Right forelimb (tissue), 1 donor: Measurements from ENCODE around the gene CECR2.
"Not testable (repeated sequence)": the region's sequence is repeated elsewhere in the genome, so short reads cannot be mapped to it uniquely, and the experiment has no call there.

Experiments used
- DNase-seq: peaks from one replicate; pipeline ENCODE4 v3.0.0-alpha.2; 2018

The CECR2 gene

DNA sequence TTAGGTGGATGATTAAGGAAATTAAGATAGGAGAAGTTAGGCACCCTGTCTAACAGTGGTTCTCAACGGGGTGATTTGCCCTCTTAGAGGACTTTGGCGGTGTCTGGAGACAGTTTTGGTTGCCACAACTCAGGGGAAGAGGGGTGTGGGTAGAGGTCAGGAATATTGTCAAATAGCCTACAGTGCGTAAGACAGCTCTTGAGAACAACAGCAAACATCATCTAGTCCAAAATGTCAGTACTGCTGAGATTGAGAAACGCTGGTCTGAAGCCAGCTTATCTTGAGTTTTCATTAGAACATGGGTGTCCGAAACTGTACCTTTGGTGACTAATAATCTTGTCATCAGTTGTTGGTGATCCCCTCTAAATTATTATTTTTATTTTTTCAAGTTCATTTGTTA, 38.4 kb downstream of the CECR2 start:
- no peak for DNase-seq

- no peak for DNase-seq
These were observed 41.3 kb downstream of the CECR2 start for GRCh38 chr22:17410576-17410975.

DNA sequence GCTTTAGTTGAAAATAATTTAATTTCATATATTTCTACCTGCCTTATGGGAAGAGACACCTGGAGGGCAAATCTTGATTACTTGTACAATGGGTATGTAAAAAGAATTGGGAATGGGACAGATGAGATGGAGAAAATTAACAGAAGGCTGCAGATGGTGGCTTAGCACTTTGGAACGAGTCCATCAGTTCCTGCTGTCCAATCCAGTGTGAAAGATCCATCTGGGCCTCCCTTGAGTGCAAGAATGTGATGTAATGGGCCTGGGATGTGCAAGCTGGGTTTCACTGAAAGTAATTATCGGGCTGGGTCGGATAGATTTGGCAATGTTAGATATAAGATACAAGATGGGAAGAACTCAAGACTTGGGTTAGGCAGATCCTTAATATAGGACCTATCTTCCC, 42.0 kb downstream of the CECR2 start:
- DNase-seq: no peak

- DNase-seq: no peak
These were observed 43.0 kb downstream of the CECR2 start for GRCh38 chr22:17412232-17412631.

GRCh38 chr22:17418890-17419324, 49.6 kb downstream of the CECR2 start:
- DNase-seq: no peak

- no peak for DNase-seq
These were observed 50.1 kb downstream of the CECR2 start for GRCh38 chr22:17419348-17419747.

- DNase-seq: no peak
These were observed 53.6 kb downstream of the CECR2 start for GRCh38 chr22:17422736-17423343.

- DNase-seq: no peak
These were observed 54.4 kb downstream of the CECR2 start for GRCh38 chr22:17423616-17424015.

GRCh38 chr22:17427528-17427927, 58.3 kb downstream of the CECR2 start:
- DNase-seq: not testable (repeated sequence)

GRCh38 chr22:17429516-17429915, 60.3 kb downstream of the CECR2 start:
- DNase-seq: no peak

DNA sequence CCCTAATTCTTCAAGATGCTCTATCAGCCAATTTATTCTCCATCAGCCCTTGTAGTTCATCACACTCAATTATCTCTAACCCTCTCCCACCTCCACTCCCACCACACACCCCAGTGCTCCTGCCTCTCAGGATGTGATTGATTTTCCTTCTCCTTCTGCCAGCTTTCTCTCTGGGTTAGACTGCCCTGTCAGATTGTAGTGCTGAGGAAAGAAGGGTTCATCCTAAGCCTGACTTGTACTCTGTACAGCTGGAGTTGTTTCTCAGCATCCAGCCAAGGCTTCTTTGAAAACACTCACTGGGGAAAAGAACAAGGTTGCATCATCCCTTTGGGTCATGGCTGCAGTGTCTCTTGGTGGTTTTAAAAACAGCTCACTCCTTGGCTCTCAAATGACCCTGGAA, 61.2 kb downstream of the CECR2 start:
- DNase-seq: no peak

DNA sequence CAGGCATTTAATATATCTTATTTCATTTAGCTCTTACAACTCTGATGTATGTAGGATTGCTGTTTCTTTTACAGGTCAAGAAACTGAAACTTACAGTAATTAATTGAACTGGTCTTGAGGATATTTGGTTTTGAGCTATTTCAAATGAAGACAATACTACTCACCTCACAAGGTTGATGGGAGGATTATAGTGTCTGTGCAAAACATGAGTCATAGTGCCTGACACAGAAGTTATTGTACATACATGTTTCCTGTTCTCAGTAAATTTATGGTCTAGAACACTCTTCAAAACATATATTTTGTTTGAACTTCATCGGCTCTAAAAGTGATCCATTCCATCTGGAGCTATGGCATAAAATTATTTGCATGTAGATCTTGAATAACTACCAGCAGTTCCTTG, 61.9 kb downstream of the CECR2 start:
- DNase-seq: no peak

- no peak for DNase-seq
These were observed 65.6 kb downstream of the CECR2 start for GRCh38 chr22:17434856-17435255.

DNA sequence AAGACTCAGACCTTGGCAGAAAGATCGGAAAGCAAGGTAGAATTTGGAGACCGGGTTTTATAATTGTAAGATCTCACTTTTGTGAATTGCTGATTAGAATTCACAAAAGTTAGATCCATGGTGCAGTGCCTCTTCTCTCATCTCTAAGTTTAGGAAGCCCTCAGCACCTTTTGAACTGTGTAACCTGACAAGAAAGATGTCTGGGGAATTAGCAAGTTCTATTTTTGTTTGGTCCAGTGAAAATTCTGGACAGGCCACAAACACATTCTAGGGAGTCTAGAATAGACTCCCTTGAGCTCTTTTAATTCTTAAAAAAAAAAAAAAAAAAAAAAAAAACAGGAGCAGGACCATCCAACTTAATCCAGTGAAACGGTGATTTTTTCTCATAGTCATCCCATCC, 66.1 kb downstream of the CECR2 start:
- no peak for DNase-seq

DNA sequence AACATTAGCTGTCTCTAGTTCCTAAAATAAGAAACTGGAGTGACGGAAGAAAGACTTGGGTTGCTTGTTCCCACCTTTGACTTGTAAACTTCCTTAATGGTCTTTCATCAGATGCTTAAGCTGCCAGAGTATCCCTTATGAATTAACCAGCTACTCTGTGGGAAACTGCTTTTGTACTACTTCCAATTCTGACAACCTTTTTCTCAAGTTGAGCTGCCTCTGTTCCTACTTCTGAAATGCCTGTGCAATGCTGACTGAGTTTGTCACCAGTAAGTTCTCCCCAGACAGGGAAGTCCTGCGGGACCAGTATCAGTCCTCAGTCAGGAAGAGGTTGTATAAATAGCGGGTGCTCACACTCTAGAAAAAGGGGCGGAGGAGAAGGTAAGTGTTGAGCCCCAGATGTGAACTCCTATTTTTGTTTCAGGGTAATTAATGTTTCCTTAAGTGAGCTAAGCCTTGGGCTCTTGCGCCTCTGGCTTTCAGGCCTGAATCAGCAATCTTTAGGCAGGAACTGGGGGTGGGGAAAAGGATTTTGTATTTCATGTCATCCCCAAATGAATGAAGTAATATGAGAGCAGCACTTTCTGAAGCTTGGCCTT, 67.2 kb downstream of the CECR2 start:
- no peak for DNase-seq

DNA sequence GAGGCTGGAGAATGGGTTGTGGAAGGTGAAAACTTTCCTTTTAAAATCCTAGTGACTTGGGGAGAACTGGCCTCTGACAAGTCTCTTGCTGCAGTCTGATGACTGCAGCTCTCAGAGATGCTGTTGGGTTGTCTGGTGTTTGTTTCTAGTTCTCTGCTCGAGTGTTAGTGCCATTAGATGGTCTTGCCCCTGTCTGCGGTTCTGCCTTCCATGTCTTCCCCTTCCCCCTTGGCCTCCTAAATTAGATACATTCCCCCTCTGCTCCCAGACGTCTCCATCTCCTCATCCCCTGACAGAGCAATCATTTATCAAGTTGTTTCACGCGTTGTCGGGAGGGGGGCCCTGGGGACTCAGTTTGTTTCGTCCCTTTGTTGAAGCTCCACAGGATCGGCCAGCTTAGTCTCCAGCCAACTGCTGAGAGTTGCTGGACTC, 67.7 kb downstream of the CECR2 start:
- DNase-seq: no peak

DNA sequence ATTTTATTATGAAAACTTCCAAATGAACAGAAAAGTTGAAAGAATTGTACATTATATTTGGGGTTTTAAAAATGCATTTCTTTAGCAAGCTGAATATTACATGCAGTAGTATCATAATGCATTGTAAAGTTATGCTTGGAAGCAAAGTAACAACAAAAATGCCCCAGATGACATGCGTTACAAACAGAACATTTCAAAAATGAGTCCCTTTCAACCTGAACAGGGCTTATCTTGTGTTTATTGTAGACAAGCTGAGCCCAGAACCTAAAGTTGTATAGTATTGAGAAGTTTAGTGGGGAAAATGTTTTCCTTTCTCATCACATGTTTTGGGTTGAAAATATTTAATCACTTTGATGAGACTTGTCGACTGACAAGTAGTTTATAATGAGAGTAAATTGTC, 68.8 kb downstream of the CECR2 start:
- no peak for DNase-seq

DNA sequence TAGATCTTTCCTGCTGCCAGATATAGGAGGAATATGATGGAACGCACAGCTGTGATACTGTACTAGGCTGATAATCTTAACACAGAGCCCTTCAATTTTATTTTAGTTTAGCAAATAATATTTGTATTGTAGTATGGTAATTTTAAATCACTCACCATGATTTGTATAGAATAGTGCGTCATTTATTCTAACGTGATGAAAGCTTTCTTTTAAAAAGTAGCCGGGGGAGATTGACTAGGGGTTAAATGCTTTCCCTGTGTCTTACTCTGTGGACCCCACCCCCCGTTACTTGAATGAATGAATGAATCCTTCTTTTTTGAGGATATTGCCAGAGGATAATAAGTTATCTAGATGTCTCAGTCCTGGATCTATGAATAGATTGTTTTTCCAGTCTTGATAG, 72.1 kb downstream of the CECR2 start:
- no peak for DNase-seq

- DNase-seq: no peak
These were observed 74.3 kb downstream of the CECR2 start for GRCh38 chr22:17443405-17444203.

DNA sequence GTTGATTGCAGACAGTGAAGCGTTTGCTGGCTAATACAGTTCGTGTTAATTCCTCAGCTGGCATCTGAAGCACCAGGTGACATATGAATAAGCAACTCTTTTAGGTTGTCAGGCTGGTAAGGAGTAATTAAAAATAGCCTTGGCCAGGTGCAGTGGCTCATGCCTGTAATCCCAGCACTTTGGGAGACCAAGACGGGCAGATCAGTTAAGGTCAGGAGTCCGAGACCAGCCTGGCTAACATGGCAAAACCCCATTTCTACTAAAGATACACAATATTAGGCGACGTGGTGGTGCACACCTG, 74.9 kb downstream of the CECR2 start:
- DNase-seq: no peak

- no peak for DNase-seq
These were observed 77.4 kb downstream of the CECR2 start for GRCh38 chr22:17446698-17447097.

GRCh38 chr22:17451316-17451715, 82.1 kb downstream of the CECR2 start:
- no peak for DNase-seq

- no peak for DNase-seq
These were observed 91.6 kb downstream of the CECR2 start for GRCh38 chr22:17460895-17461294.

DNA sequence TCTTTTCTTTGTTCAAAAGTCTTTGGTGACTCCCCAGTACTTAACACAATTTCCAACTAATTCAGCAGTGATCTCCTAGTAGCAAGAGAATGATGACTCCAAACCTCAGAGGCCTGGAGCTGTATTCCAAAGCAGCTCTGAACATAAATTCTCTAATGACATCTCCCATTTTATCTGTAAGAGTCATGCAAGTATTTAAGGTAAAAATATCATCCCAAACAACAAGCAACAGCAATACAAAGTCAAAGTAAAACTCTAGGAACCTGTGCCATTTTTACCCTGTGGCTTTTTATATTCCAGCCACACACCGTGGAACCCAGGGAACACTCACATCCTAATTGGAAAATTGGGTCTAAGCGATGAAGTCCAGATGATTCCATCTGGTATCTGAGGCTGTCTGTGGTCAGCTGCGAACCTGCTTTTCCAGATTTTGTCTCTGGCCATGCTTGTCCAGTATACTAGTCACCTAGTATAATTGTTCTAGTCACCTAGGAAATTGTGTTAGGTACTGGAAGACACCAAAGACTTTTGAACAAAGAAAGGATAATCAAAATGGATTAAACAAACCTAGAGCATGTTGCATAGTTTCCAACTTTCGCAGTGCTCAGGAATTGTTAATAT, 101.7 kb downstream of the CECR2 start:
- DNase-seq: no peak
